Stimulated activated naive B cell treated with anti-CD40 and anti-IgM and Interleukin-4, amounts not matched to agents 10 μg/mL and 1 μg/mL and 100 μg/mL, for 72 hours (primary cell): ENCODE results near the gene MYOZ1.

Experiments used
- ATAC-seq, 2 donors: fragments of 150-1000 bp; cut with Tn5 transposase; replicated peaks; 2 replicates each; pipeline ENCODE4 v1.10.0; 2021; ENCODE audit warnings: moderate library complexity in 1 of 2
- DNase-seq: peaks from one replicate; pipeline ENCODE4 v3.0.0; 2021
- H3K27ac Mint-ChIP-seq: one replicate; pipeline ENCODE4 v1.8.0; 2022; ENCODE audit warnings: mild to moderate bottlenecking, mixed read lengths
- H3K27me3 Mint-ChIP-seq, 2 donors: one replicate each; pipeline ENCODE4 v1.8.0; 2022; ENCODE audit warnings: mixed read lengths in 2 of 2
- H3K36me3 Mint-ChIP-seq, 2 donors: one replicate each; pipeline ENCODE4 v1.8.0; 2022; ENCODE audit warnings: mixed read lengths in 2 of 2, mild to moderate bottlenecking in 1 of 2
- H3K4me1 Mint-ChIP-seq, 2 donors: one replicate each; pipeline ENCODE4 v1.8.0; 2022; ENCODE audit warnings: mixed read lengths in 2 of 2, mild to moderate bottlenecking in 1 of 2
- H3K4me3 Mint-ChIP-seq, 2 donors: one replicate each; pipeline ENCODE4 v1.8.0; 2022; ENCODE audit warnings: mild to moderate bottlenecking in 2 of 2, mixed read lengths in 2 of 2, moderate library complexity in 1 of 2
- H3K9me3 Mint-ChIP-seq, 2 donors: one replicate each; pipeline ENCODE4 v1.8.0; 2022; ENCODE audit warnings: mixed read lengths in 2 of 2, mild to moderate bottlenecking in 1 of 2

The MYOZ1 gene

DNA sequence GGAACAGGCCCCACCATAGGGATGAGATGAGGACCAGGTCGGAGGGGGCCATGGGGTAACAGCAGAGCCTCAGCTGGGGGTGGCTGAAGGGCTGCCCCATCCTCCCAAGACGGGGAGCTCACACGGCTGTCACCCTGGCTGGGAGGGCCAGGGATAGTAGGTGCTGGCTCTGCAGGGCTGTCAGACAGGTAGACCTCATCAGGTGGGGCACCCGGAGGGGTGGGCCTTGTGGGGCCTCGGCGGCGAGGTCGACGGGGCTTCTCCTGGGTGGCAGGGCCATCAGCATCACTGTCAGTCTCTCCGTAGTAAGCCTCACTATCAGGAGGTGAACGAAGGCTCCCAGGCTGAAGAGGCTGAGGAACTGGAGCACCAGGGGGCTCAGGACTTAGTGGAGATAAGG lies 11.9 kb upstream of the MYOZ1 start:
- H3K27ac Mint-ChIP-seq: no peak overlapping the region
- ATAC-seq: no peak
- no peaks in the 10 kb centered on the region for H3K27me3 Mint-ChIP-seq

DNA sequence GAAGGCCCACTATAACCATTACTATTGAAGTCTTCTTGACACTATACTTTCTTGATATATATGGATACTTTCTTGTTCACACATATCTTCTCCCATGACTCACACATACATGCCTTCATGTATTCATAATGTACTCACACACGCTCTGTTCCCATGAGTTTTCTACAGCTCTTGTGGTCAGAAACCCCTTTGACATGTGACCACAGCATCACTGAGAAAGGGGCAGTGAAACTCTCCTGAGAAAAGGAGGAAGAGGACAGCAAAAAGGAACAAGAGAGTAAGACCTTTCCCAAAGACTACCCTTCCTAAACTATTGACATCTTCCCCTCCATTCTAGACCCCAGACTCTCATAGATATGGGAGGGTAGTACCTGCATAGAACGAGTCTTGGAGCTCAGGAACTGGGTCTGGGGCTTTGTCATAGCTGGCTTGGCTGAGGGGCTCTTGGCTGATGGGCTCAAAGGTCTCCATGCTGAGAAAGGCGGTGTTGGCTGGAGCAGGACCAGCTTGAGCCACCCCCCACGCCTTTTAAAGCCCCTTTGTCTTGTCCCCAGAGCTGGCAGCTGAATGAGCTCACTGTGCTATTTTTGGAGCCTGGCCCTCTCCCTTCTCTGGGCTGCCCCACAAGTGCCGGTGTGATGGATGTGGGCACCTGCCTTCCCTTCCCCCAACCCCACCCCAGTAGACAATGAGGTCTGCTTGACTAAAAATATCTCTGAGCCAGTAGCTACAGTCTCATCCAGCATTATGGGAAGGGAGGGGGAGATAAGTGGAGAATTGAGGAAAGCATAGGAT lies 9.5 kb upstream of the MYOZ1 start:
- H3K4me3 Mint-ChIP-seq: no peak overlapping the region
- DNase-seq (no peak), ATAC-seq (peak; percentile 83 to 87)
- peaks cover 0 to 5% of the 10 kb centered on the region in 2 donors for H3K27me3 Mint-ChIP-seq
- peaks cover 0 to 1% of the 10 kb centered on the region in 2 donors for H3K36me3 Mint-ChIP-seq
- H3K27ac Mint-ChIP-seq: peak overlapping the region; percentile 68
- H3K4me1 Mint-ChIP-seq: peaks cover 26 to 28% of the 10 kb centered on the region in 2 donors
- H3K9me3 Mint-ChIP-seq: no peaks in the 10 kb centered on the region

More for the DNA sequence above, 11.9 kb upstream of the MYOZ1 start:
- no peak overlapping the region for H3K4me3 Mint-ChIP-seq
- H3K4me1 Mint-ChIP-seq: peaks cover 16 to 24% of the 10 kb centered on the region in 2 donors
- no peak for DNase-seq
- H3K9me3 Mint-ChIP-seq: no peaks in the 10 kb centered on the region
- H3K36me3 Mint-ChIP-seq: no peaks in the 10 kb centered on the region

DNA sequence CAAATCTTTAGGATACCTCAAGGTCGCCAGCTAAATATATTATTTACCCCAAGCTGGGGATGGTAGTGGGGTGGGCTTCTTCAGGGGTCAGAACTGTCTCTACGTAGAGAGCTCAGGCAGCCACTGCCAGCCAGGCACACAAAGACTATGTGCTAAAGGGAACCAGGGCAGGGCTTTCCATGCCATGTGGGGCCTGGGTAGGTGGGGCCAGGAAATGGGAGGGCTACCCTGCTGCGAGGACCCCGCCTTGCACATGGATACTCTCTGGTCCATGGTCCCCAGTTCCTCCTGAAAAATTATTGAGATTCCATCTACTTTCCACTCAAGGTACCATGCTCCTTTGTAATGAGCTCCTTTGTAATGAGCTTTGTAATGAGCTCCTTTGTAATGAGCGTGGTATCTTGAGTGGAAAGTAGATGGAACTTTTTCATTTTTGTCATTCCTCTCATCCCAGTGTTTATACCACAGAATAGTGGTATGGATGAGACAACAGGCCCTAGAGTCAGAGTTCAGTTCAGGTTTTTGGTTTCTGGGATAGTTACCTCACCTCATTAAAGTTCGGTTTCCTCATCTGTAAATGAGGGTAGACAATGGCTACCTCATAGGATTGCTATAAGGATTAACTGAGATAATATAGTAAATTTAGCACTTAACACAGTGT lies 8.7 kb upstream of the MYOZ1 start:
- no peak overlapping the region for H3K27ac Mint-ChIP-seq
- peaks cover 0 to 5% of the 10 kb centered on the region in 2 donors for H3K27me3 Mint-ChIP-seq
- no peaks in the 10 kb centered on the region for H3K9me3 Mint-ChIP-seq
- DNase-seq: no peak
- H3K4me1 Mint-ChIP-seq: peaks cover 22 to 25% of the 10 kb centered on the region in 2 donors
- H3K4me3 Mint-ChIP-seq: no peak overlapping the region
- peaks cover 0 to 1% of the 10 kb centered on the region in 2 donors for H3K36me3 Mint-ChIP-seq
- ATAC-seq: no peak

DNA sequence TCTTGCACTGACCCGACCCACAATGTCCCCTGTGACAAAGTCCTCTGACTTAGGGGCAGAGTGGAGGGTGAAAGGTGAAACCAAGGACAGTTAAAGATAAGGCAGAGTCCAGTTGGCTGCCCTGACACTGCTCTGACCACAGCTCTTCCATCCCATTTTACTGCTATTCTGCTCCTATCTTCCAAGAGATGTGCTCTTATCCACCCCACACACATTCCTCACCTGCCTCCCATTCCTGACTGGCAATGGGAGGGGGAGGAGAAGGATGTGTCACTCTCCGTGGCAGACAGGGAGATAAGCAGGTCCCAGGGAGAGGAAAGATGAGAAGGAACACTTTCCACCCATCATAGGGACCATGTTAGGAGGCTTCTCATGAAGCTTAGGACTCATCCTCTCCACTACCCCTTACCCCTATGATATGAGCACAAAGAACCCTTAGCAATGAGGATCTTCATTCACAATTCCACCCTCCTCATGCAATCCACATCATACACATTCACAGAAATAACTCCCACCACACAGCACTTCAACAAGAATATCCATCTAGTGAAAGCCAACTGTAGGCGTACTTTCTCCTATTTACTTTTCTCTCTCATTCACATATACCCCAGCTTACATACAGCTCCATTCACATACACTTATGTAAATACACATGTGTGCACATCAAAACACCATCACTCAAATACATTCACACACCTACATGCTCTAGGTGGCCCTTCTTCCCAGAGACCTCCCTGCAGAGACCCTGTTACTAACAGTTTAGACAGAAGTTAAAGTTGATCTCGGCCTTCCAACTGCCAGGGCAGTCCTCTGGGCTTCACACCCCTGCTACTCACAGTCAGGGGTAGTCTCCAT lies 7.9 kb upstream of the MYOZ1 start:
- Mint-ChIP-seq H3K4me3 (peak overlapping the region in 1 of 2 donors; percentile 7), H3K36me3 (peaks cover 0 to 1% of the 10 kb centered on the region in 2 donors), H3K27ac (no peak overlapping the region), H3K9me3 (no peaks in the 10 kb centered on the region), H3K27me3 (peaks cover 0 to 5% of the 10 kb centered on the region in 2 donors), H3K4me1 (peaks cover 25 to 30% of the 10 kb centered on the region in 2 donors)
- DNase-seq: no peak
- no peak for ATAC-seq

DNA sequence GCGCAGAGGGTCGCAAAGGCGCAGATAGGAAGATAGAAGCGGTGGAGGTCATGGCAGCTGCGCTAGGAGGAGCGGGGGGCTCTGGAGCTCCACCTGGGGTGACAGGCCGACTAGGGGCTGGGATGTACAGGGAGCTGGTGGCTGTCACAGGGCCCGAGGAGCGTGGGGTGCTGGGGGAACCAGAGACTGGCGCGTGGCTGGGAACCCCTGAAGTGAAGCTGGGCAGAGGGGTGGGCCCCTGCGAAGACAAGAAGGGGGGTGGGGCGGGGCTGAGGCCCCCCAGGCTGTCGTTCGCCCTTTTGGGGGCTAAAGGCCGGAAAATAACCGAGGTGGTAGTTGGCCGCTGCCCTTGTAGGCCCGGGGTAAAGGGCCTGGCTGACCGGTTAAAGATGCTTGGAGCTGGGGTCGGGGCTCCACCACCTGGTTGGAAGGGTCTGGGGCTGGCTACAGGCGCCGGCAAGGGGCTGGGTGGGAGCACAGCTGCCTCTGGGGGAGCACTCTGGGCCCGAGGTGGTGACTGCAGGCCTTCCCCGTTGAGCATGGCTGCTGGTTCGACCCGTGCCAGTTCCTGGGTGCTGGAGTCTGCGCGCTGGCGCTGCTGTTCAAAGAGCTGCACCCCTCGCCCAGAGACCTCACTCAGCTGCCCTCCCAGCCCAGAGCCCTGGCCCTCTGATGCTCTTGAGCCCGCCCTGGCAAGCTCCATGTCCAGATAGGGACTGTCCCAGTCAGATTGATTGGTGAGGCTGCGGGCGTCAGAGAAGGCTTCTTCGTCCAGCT lies 6.8 kb upstream of the MYOZ1 start:
- Mint-ChIP-seq H3K27me3 (peaks cover 0 to 5% of the 10 kb centered on the region in 2 donors), H3K9me3 (no peaks in the 10 kb centered on the region), H3K4me1 (peaks cover 30 to 37% of the 10 kb centered on the region in 2 donors), H3K4me3 (peak overlapping the region; percentile 81 to 90), H3K36me3 (peaks cover 0 to 1% of the 10 kb centered on the region in 2 donors), H3K27ac (peak overlapping the region; percentile 89)
- ATAC-seq (peak; percentile 11 to 18), DNase-seq (no peak)

DNA sequence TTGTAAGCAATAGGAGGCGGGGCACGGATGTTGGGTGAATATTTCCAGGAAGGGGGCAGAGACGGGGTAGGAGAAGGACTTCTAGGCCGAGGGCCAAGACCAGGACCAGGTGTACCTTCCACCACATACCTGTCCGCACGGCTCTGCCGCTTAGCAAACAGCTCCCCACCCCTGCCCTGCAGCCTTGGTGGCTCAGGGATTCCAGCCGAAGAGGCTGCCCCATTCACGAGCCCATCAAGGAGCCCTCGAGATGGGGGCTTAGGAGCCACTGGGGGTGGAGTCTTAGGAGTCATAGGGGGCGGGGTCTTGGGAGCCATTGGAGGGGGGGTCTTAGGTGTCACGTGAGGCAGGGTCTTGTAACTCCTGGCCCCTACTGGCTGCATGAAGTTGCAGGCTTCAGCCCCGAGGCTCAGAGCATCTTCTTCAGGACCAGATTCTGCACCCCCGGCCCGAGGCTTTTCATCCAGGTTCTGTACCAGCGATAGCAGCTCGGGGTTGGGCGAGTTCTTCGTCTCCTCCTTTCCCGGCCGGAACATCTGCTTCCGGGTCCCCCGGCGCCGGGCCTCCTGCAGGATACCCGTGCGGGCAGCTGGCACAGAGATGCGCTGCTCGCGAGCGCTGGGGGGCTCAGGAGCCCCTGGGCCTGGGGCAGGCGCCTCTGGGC lies 6.1 kb upstream of the MYOZ1 start:
- Mint-ChIP-seq H3K27me3 (peaks cover 0 to 5% of the 10 kb centered on the region in 2 donors), H3K9me3 (no peaks in the 10 kb centered on the region), H3K36me3 (peaks cover 0 to 1% of the 10 kb centered on the region in 2 donors), H3K4me1 (peaks cover 30 to 37% of the 10 kb centered on the region in 2 donors), H3K27ac (peak overlapping the region; percentile 89), H3K4me3 (peak overlapping the region; percentile 81 to 90)
- ATAC-seq: peak; percentile 11 to 19
- DNase-seq: no peak

DNA sequence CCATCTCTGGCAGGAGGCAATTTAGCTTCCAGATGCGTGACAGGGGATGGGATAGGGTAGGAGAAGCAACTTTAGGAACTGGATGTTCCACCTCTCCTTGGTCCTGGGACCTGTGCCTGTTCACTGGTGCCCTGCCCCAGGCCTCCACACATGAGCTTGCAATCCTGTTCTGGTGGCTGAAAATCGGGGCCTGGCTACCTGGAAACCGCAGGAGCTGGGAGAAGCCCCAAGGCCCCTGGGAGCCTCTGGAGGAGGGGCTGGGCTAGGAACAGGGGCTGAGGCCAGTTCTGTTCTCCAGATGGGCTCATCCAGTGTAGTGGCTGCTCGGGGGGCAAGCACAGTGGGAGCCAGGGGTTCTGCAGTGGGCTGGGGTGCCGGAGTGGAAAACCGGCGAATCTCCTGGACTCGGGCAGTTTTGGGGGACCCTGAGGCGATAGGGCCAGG lies 5.3 kb upstream of the MYOZ1 start:
- no peak for DNase-seq
- Mint-ChIP-seq H3K36me3 (peaks cover 0 to 1% of the 10 kb centered on the region in 2 donors), H3K9me3 (no peaks in the 10 kb centered on the region), H3K4me3 (peak overlapping the region; percentile 55 to 90), H3K4me1 (peaks cover 30 to 37% of the 10 kb centered on the region in 2 donors), H3K27me3 (peaks cover 2 to 5% of the 10 kb centered on the region in 2 donors), H3K27ac (peak overlapping the region; percentile 88)
- ATAC-seq: no peak

DNA sequence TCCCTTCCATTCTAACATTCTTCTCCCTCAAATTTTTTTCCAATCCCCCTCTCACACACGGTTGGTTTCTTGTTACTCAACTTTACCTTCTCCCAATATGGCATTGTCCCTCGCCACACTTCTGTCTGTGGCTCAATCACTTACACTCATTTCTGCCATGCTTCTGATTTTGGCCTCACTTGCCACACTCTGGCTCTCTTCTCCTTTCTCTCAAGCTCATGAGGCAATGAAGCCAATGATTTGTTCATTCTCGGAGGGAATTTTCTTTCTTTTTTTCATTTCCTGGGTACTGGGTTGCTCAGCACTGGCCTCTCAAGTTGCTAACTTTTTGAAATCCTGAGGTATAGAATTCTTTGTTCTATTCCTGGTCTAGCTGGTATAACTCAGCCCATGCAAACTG lies 4.0 kb upstream of the MYOZ1 start:
- Mint-ChIP-seq H3K4me1 (peaks cover 24 to 26% of the 10 kb centered on the region in 2 donors), H3K27ac (no peak overlapping the region), H3K9me3 (no peaks in the 10 kb centered on the region), H3K4me3 (no peak overlapping the region), H3K36me3 (peaks cover 0 to 1% of the 10 kb centered on the region in 2 donors), H3K27me3 (peaks cover 10 to 11% of the 10 kb centered on the region in 2 donors)
- DNase-seq (no peak), ATAC-seq (no peak)

DNA sequence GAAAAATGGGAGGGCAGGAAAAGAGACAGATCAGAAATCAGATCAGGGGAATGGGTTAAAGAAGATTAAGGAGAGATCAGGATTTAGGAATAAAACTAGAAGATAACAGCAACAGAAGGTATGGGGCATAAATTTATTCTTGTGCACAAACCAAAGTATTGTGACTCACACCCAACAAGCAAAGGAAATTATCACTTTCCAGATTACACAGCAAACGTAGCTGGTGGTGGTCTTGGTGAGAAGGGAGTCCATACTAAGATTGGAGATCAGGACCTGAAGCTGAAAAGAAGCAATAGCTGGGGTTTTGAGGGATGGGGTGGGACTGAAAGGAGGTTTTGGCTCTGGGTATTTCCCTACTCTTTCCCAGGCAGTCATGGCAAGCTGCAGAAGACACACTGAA lies 3.5 kb upstream of the MYOZ1 start:
- Mint-ChIP-seq H3K4me3 (no peak overlapping the region), H3K36me3 (peaks cover 0 to 1% of the 10 kb centered on the region in 2 donors), H3K9me3 (no peaks in the 10 kb centered on the region), H3K27ac (no peak overlapping the region), H3K4me1 (peaks cover 23 to 26% of the 10 kb centered on the region in 2 donors), H3K27me3 (peaks cover 10 to 11% of the 10 kb centered on the region in 2 donors)
- DNase-seq (no peak), ATAC-seq (no peak)

DNA sequence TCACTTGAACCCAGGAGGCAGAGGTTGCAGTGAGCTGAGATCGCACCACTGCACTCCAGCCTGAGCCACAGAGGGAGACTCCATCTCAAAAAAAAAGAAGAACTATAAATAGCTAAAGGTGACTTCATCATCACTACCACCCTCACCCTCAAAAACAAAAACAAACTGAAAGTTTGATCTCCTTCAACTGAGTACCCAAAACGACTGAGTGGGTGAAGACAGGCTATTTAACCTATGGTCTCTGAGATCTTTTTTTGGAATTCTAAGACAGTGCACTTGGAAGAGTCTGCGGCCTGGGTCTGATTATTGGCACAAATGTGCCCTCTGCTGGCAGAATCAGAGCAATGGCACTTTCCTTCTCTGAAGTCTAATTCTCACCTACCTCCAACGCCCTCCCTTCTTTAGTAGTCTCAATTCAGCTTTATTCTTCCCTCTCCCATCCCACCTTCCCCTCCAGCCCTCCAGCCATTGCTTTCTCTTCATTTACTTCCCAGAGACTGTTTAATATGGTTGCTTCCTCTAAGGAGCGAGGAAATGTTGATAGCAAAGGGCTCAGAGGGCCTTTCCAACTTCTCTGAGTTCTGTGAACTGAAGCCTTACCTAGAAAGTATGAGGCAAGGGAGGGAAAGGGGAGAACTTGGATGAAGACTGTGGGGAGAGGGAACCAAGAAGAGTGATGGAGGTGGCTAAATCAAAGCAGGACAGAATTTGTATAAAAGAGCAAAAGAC lies 2.9 kb upstream of the MYOZ1 start:
- no peaks in the 10 kb centered on the region for H3K9me3 Mint-ChIP-seq
- peaks cover 0 to 1% of the 10 kb centered on the region in 2 donors for H3K36me3 Mint-ChIP-seq
- H3K27me3 Mint-ChIP-seq: peaks cover 10 to 11% of the 10 kb centered on the region in 2 donors
- peak overlapping the region; percentile 43 to 48 for H3K4me3 Mint-ChIP-seq
- ATAC-seq (peak; percentile 76 to 79), DNase-seq (peak; percentile 30)
- peak overlapping the region; percentile 34 for H3K27ac Mint-ChIP-seq
- peaks cover 18 to 26% of the 10 kb centered on the region in 2 donors for H3K4me1 Mint-ChIP-seq

DNA sequence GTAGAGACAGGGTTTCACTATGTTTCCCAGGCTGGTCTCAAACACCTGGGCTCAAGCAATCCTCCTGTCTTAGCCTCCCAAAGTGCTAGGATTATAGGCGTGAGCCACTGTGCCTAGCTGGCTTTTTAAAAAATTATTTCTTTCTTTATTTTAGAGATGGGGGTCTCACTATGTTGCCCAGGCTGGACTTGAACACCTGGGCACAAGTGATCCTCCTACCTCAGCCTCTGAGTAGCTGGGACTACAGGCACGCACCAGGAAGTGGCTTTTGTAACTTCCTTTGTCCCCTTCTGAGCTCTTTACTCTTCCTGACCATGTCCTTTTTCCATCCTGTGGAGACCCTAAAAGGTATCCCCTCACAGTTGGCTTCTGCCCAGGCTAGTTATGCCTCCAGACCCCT lies 2.1 kb upstream of the MYOZ1 start:
- Mint-ChIP-seq H3K9me3 (no peaks in the 10 kb centered on the region), H3K4me1 (peaks cover 17 to 26% of the 10 kb centered on the region in 2 donors), H3K27me3 (peaks cover 10 to 11% of the 10 kb centered on the region in 2 donors), H3K36me3 (peaks cover 0 to 1% of the 10 kb centered on the region in 2 donors), H3K4me3 (no peak overlapping the region), H3K27ac (peak overlapping the region; percentile 22)
- no peak for ATAC-seq
- DNase-seq: no peak

DNA sequence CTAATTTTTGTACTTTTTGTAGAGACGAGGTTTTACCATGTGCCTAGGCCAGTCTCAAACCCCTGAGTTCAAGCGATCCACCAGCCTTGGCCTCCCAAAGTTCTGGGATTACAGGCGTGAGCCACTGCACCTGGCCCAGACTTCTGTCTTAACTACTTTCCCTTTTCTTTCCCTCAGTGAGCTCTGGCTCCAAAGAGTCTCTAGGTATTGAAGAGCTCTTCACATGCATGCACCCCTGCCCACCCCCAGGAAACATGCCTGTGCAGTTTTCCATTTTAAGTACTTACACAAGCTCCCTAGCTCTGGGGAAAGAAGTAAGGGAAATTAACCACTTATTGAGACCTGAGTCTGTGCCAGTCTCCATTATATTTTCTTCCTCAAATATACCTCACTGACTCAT lies 2.0 kb downstream of the MYOZ1 start:
- peaks cover 10% of the 10 kb centered on the region in 2 donors for H3K27me3 Mint-ChIP-seq
- no peaks in the 10 kb centered on the region for H3K9me3 Mint-ChIP-seq
- DNase-seq (no peak), ATAC-seq (no peak)
- H3K4me3 Mint-ChIP-seq: no peak overlapping the region
- peaks cover 5 to 7% of the 10 kb centered on the region in 2 donors for H3K4me1 Mint-ChIP-seq
- no peaks in the 10 kb centered on the region for H3K36me3 Mint-ChIP-seq
- no peak overlapping the region for H3K27ac Mint-ChIP-seq
